HAP-1 (cell line): ENCODE data around the gene ZBED5.

Experiments used
- DNase-seq, 2 experiments: peaks; one replicate each; pipeline ENCODE4 v3.0.0-alpha.2; 2016 to 2020; ENCODE audit warnings: low spot score in 2 of 2
- H3K27me3 ChIP-seq: fragments of 250-450 bp; sonication (Bioruptor Pico); 2 replicates; pipeline ENCODE4 v1.5.1; 2020; ENCODE audit warnings: low read depth, mild to moderate bottlenecking, moderate library complexity
- H3K36me3 ChIP-seq: fragments of 250-450 bp; sonication (Bioruptor Pico); replicated peaks from 2 replicates; pipeline ENCODE4 v1.5.1; 2020; ENCODE audit warnings: mild to moderate bottlenecking
- H3K4me1 ChIP-seq: fragments of 250-450 bp; sonication (Bioruptor Pico); 2 replicates; pipeline ENCODE4 v1.5.1; 2020; ENCODE audit warnings: mild to moderate bottlenecking
- H3K4me3 ChIP-seq: fragments of 250-450 bp; sonication (Bioruptor Pico); 2 replicates; pipeline ENCODE4 v1.5.1; 2020; ENCODE audit warnings: mild to moderate bottlenecking, moderate library complexity
- H3K9me3 ChIP-seq: fragments of 250-450 bp; sonication (Bioruptor Pico); 2 replicates; pipeline ENCODE4 v1.5.1; 2020; ENCODE audit warnings: mild to moderate bottlenecking, moderate library complexity
- in situ Hi-C: fragments of 300-500 bp; cut with MboI; formaldehyde crosslinking; loops from 3 replicates; pipeline ENCODE4 v1.14.3; 2020; ENCODE audit warnings: low sequenced_read_pairs, inconsistent platforms, mixed read lengths

The ZBED5 gene

DNA sequence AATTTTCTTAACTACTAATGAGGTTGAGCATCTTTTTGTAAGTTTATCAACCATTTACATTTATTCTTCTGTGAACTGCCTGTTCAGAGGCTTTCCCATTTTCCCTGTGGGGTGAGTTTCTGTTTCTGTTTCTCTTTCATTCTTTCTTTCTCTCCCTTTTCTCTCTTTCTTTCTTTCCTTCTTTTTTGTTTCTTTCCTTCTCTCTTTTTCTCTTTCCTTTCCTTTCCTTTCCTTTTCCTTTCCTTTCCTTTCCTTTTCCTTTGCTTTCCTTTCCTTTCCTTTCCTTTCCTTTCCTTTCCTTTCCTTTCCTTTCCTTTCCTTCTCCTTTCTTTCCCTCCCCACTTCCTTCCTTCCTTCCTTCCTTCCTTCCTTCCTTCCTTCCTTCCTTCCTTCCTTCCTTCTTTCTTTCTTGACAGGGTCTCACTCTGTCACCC, 8.0 kb upstream of the ZBED5 start:
- in situ Hi-C loops = no loop called here
- Histone ChIP-seq H3K4me1 (peaks cover 24% of the 10 kb centered on the region), H3K27me3 (no peaks in the 10 kb centered on the region), H3K4me3 (no peak overlapping the region), H3K9me3 (no peaks in the 10 kb centered on the region), H3K36me3 (no peaks in the 10 kb centered on the region)
- no peak for DNase-seq

- in situ Hi-C loops = no loop called here
- H3K9me3 ChIP-seq = no peaks in the 10 kb centered on the region
- H3K4me1 ChIP-seq = peaks cover 24% of the 10 kb centered on the region
- no peak for DNase-seq
- H3K36me3 ChIP-seq = no peaks in the 10 kb centered on the region
- no peak overlapping the region for H3K4me3 ChIP-seq
- no peaks in the 10 kb centered on the region for H3K27me3 ChIP-seq
Observed at GRCh38 chr11:10864688-10865087, 6.8 kb upstream of the ZBED5 start.

DNA sequence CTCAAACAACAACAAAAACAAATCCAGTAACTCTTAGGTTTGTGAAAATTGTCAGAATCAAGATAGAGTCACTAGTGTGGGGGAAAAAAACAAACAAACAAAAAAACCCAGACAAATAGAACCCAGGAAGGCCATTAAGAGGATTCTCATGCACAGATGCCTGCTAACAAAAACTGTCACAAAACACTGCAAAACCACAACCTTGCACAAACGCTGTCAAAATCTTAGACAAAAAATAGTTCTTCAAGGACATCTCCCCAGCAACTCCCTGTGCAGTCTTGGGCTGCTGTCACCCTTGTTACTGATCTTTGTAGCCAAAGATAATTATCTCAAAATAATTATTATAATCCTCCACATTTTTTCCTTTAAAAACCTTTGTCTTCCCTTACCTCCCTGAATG, 4.6 kb upstream of the ZBED5 start:
- Histone ChIP-seq H3K4me1 (peaks cover 24% of the 10 kb centered on the region), H3K4me3 (no peak overlapping the region), H3K27me3 (no peaks in the 10 kb centered on the region), H3K36me3 (no peaks in the 10 kb centered on the region), H3K9me3 (no peaks in the 10 kb centered on the region)
- in situ Hi-C loops = no loop called here
- DNase-seq = peak in 1 of 2 experiments; percentile 59

DNA sequence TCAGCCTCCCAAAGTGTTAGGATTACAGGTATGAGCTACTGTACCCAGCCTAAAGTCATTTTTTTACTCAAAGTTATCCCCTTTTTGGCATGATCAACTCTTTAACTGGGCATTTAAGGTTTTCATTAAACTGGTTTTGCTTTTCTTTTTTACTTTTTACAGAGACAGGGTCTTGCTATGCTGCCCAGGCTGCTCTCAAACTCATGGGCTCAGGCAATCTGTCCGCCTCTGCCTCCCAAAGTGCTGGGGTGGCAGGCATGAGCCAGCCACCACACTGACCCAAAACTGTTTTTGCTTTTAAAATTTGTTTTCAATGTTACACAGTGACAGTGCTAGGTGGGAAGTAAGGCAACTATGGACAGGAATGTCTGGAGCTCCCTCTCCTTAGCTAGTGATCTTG, 3.9 kb upstream of the ZBED5 start:
- no peaks in the 10 kb centered on the region for H3K27me3 ChIP-seq
- peaks cover 20% of the 10 kb centered on the region for H3K4me1 ChIP-seq
- no peak overlapping the region for H3K4me3 ChIP-seq
- no peaks in the 10 kb centered on the region for H3K36me3 ChIP-seq
- no peak for DNase-seq
- in situ Hi-C loops = no loop called here
- H3K9me3 ChIP-seq = no peaks in the 10 kb centered on the region

DNA sequence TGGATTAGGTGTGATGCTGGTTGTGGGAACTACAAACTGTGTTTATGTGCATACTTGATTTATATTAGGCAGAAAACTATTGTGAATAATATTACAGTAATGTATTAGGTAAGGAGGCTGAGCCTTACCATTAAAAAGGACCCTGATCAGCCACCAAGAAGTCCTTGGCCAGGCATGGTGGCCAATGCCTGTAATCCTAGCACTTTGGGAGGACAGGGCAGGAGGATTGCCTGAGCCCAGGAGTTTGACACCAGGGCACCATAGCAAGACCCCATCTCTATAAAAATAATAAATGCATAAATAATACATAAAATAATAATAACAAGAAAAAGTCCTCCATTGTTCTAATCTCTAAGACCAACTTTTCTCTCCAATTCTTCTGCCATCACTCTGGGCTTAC, 3.2 kb upstream of the ZBED5 start:
- no peaks in the 10 kb centered on the region for H3K9me3 ChIP-seq
- H3K4me1 ChIP-seq = peaks cover 26% of the 10 kb centered on the region
- no peak for DNase-seq
- H3K4me3 ChIP-seq = no peak overlapping the region
- no peaks in the 10 kb centered on the region for H3K27me3 ChIP-seq
- H3K36me3 ChIP-seq = peaks cover 3% of the 10 kb centered on the region; the same call in 1 of the 2 replicates
- in situ Hi-C loops = no loop called here

- in situ Hi-C loops = no loop called here
- DNase-seq = peak; percentile 41 to 78
- H3K4me1 ChIP-seq = peaks cover 34% of the 10 kb centered on the region
Observed at GRCh38 chr11:10858439-10859325, 829 bp upstream of the ZBED5 start.

DNA sequence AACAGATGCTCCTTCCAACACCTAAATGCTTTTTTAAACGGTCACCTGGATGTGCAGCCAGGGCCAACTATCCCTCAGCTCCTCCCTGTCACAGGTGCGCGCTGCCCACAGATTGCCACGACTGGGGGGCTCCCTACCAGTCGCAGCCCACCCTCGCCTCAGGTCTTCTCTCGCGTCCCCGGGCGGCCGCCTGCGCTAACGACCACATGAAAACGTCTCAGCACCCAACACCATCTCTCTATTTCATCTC, 469 bp downstream of the ZBED5 start:
- no peak for DNase-seq
- Histone ChIP-seq H3K4me3 (peak overlapping the region; percentile 80), H3K9me3 (no peaks in the 10 kb centered on the region), H3K36me3 (peaks cover 37% of the 10 kb centered on the region), H3K27me3 (no peaks in the 10 kb centered on the region), H3K4me1 (peaks cover 27% of the 10 kb centered on the region)
- in situ Hi-C loops = no loop called here

More at GRCh38 chr11:10858439-10859325, 829 bp upstream of the ZBED5 start:
- Histone ChIP-seq H3K36me3 (peaks cover 27% of the 10 kb centered on the region), H3K4me3 (peak overlapping the region; percentile 80), H3K27me3 (no peaks in the 10 kb centered on the region), H3K9me3 (no peaks in the 10 kb centered on the region)

DNA sequence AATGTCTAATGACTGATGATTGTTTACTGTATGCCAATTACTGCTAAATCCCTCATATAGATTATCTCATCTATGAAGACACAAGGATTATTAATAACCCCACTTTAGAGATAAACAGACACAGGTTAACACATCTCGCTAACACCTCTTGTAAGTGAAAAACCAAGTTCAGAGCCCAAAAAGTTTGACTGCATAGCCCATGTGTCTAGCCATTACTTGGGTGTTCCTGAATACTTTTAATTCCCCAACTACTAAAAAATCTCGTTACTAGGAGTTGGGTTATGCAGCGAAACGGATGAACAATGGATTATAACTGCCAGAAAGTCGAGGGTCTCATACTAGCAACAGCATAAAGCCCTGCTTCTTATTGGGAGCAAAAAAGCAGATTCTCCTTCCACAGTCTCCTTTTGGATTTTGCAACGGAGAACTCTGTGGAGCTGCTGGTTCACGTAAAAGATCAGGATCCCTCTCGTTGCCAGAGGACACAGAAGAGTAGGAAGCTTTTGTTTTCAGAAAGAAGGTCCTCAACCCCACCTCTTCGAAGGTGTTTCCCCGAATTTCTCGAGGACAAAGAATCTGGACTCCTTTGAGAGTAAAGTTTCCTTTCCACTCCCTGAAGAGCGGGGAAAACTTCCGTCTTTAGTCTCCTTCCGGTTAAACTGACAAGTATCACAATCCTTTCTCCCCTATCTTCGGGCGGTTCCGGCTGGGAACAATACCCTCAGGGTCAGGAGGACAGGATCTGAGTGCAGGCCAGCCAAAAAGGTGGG, 979 bp downstream of the ZBED5 start:
- H3K9me3 ChIP-seq = no peaks in the 10 kb centered on the region
- H3K27me3 ChIP-seq = no peaks in the 10 kb centered on the region
- peak; percentile 49 to 73 for DNase-seq
- peak overlapping the region; percentile 80 for H3K4me3 ChIP-seq
- in situ Hi-C loops = no loop called here
- H3K4me1 ChIP-seq = peaks cover 22% of the 10 kb centered on the region
- H3K36me3 ChIP-seq = peaks cover 37% of the 10 kb centered on the region

GRCh38 chr11:10855295-10855694, 2.6 kb downstream of the ZBED5 start:
- DNase-seq = no peak
- H3K36me3 ChIP-seq = peaks cover 41% of the 10 kb centered on the region
- H3K27me3 ChIP-seq = no peaks in the 10 kb centered on the region
- peaks cover 19% of the 10 kb centered on the region; the same call in 1 of the 2 replicates for H3K4me1 ChIP-seq
- in situ Hi-C loops = no loop called here
- H3K4me3 ChIP-seq = no peak overlapping the region
- H3K9me3 ChIP-seq = no peaks in the 10 kb centered on the region

GRCh38 chr11:10847960-10848860, 9.6 kb downstream of the ZBED5 start:
- in situ Hi-C loops = no loop called here

GRCh38 chr11:10846660-10847059, 11.2 kb downstream of the ZBED5 start:
- in situ Hi-C loops = no loop called here
- Histone ChIP-seq H3K4me1 (no peaks in the 10 kb centered on the region), H3K36me3 (0 out of 2 replicates have a peak, but pooled peaks cover 5% of the 10 kb centered on the region), H3K4me3 (no peak overlapping the region), H3K27me3 (no peaks in the 10 kb centered on the region), H3K9me3 (no peaks in the 10 kb centered on the region)
- no peak for DNase-seq

More at GRCh38 chr11:10847960-10848860, 9.6 kb downstream of the ZBED5 start:
- Histone ChIP-seq H3K4me3 (no peak overlapping the region), H3K36me3 (peaks cover 10% of the 10 kb centered on the region), H3K9me3 (no peaks in the 10 kb centered on the region), H3K27me3 (no peaks in the 10 kb centered on the region), H3K4me1 (no peaks in the 10 kb centered on the region)
- no peak for DNase-seq

DNA sequence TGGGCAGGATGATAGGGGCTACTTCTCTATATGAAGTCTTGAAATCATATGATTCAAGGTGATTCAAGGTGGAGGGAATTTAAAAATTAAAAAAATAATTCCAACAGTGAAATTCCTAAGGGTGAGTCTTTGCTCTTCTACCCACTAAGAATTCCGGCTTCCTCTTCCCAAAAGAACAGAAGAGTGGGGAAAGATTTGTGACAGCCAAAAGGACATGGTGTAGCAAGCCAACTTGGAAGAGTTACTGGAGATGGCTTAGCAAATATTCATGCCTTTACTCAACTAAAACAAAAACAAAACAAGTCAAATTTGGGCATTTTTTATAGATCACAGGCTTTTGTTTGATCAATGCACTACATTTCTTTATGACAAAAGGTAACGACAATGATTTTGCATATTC, 12.3 kb downstream of the ZBED5 start:
- no peaks in the 10 kb centered on the region for H3K27me3 ChIP-seq
- no peak overlapping the region for H3K4me3 ChIP-seq
- in situ Hi-C loops = no loop called here
- H3K4me1 ChIP-seq = no peaks in the 10 kb centered on the region
- DNase-seq = no peak
- no peaks in the 10 kb centered on the region for H3K9me3 ChIP-seq
- H3K36me3 ChIP-seq = no peaks in the 10 kb centered on the region

GRCh38 chr11:10844796-10845195, 13.1 kb downstream of the ZBED5 start:
- in situ Hi-C loops = no loop called here
- Histone ChIP-seq H3K9me3 (no peaks in the 10 kb centered on the region), H3K27me3 (no peaks in the 10 kb centered on the region), H3K4me1 (no peaks in the 10 kb centered on the region), H3K36me3 (no peaks in the 10 kb centered on the region), H3K4me3 (no peak overlapping the region)
- DNase-seq = no peak
